ENCODE results near the gene CXCL16. TPM values are rescaled to one million over a fixed set of nuclear protein-coding genes. Genes with fewer than 3 reads are reported as not detected.
A peak's percentile ranks its signal among the peaks of the same experiment; 100 is the strongest.

Gene CXCL16
- total RNA-seq, 4 donors from 2014 or later, result 13.0 to 72.6 (median 27.0) TPM

DNA sequence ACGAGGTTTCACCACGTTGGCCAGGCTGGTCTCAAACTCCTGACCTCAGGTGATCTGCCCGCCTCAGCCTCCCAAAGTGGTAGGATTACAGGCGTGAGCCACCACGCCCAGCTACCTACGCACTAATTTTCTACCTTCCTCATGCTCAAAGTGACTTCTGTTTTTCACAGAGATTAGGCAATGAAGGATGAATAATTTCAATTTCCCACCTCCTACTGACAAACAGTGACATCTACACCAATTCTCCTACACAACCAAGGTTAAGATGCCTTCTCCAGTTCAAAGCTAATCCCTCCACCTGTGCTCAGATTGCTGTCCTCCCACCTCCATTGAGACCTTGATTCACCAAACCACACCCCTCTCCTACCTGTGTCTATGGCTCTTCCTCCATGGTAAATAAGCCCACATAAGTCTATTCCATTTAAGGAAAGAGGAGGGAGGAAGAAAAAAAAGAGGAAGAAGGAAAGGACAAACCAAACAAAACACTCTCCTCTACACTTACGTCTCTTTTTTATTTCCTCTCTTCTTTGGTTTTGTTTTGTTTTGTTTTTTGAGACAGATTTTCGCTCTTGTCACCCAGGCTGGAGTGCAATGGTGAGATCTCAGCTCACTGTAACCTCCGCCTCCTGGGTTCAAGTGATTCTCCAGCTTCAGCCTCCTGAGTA lies 13.9 kb downstream of the CXCL16 start:
- no peak overlapping the region for H3K4me3 ChIP-seq
- H3K27ac ChIP-seq, result no peak overlapping the region
- H3K9me3 ChIP-seq, result no peaks in the 10 kb centered on the region
- WGBS, 2 donors (ENCODE audit: low coverage in 1 of 2), result 63 to 74% methylated on average over 3 to 9 of the region's 9 CpGs
- no peaks in the 10 kb centered on the region for H3K27me3 ChIP-seq
- in situ Hi-C loops (cut with MboI; ENCODE audit: low pct_ligation_motif_present in 1 of 4, low pct_unique_long_range_greater_than_20kb in 1 of 4, low sequenced_read_pairs in 3 of 4), result no loop called here
- TF ChIP-seq, protein P1, sequence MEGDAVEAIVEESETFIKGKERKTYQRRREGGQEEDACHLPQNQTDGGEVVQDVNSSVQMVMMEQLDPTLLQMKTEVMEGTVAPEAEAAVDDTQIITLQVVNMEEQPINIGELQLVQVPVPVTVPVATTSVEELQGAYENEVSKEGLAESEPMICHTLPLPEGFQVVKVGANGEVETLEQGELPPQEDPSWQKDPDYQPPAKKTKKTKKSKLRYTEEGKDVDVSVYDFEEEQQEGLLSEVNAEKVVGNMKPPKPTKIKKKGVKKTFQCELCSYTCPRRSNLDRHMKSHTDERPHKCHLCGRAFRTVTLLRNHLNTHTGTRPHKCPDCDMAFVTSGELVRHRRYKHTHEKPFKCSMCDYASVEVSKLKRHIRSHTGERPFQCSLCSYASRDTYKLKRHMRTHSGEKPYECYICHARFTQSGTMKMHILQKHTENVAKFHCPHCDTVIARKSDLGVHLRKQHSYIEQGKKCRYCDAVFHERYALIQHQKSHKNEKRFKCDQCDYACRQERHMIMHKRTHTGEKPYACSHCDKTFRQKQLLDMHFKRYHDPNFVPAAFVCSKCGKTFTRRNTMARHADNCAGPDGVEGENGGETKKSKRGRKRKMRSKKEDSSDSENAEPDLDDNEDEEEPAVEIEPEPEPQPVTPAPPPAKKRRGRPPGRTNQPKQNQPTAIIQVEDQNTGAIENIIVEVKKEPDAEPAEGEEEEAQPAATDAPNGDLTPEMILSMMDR (IDR thresholded peaks at IDR 0.05), result no peak
- TF ChIP-seq EP300 (IDR thresholded peaks at IDR 0.05; ENCODE audit: low read depth) (no peak), POLR2A (IDR thresholded peaks at IDR 0.05) (no peak), POLR2AphosphoS5 (IDR thresholded peaks at IDR 0.05) (no peak)
- intact Hi-C loops (cut with DNase I; ENCODE audit: low total_unique reads), result no loop called here
- no peak for DNase-seq
- no peaks in the 10 kb centered on the region for H3K36me3 ChIP-seq
- H3K4me1 ChIP-seq, result peaks cover 0 to 18% (median 12%) of the 10 kb centered on the region in 4 donors

GRCh38 chr17:4724650-4725049 lies 15.1 kb downstream of the CXCL16 start:
- 90 to 91% methylated on average over 2 to 5 of the region's 5 CpGs for WGBS, 2 donors (ENCODE audit: low coverage in 1 of 2)
- H3K4me3 ChIP-seq, result no peak overlapping the region
- intact Hi-C loops (cut with DNase I; ENCODE audit: low total_unique reads) (no loop called here), in situ Hi-C loops (cut with MboI; ENCODE audit: low pct_ligation_motif_present in 1 of 4, low pct_unique_long_range_greater_than_20kb in 1 of 4, low sequenced_read_pairs in 3 of 4) (no loop called here)
- peaks cover 0 to 13% (median 7%) of the 10 kb centered on the region in 4 donors for H3K4me1 ChIP-seq
- no peak overlapping the region for H3K27ac ChIP-seq
- no peaks in the 10 kb centered on the region for H3K36me3 ChIP-seq
- no peak for DNase-seq
- H3K27me3 ChIP-seq, result no peaks in the 10 kb centered on the region
- TF ChIP-seq EP300 (IDR thresholded peaks at IDR 0.05; ENCODE audit: low read depth) (no peak), POLR2A (IDR thresholded peaks at IDR 0.05) (no peak), POLR2AphosphoS5 (IDR thresholded peaks at IDR 0.05) (no peak)
- TF ChIP-seq, protein P1 (IDR thresholded peaks at IDR 0.05), result no peak
- H3K9me3 ChIP-seq, result no peaks in the 10 kb centered on the region

GRCh38 chr17:4722678-4723240 lies 17.0 kb downstream of the CXCL16 start:
- Histone ChIP-seq H3K4me3 (no peak overlapping the region), H3K36me3 (no peaks in the 10 kb centered on the region), H3K27ac (no peak overlapping the region), H3K4me1 (peaks cover 0 to 13% (median 7%) of the 10 kb centered on the region in 4 donors), H3K27me3 (no peaks in the 10 kb centered on the region), H3K9me3 (no peaks in the 10 kb centered on the region)
- WGBS, 2 donors (ENCODE audit: low coverage in 1 of 2), result 74 to 83% methylated on average over 7 to 16 of the region's 16 CpGs
- no peak for DNase-seq
- TF ChIP-seq POLR2AphosphoS5 (IDR thresholded peaks at IDR 0.05), result no peak
- no peak for TF ChIP-seq EP300 (IDR thresholded peaks at IDR 0.05; ENCODE audit: low read depth)
- TF ChIP-seq, protein P1 (IDR thresholded peaks at IDR 0.05), result no peak
- TF ChIP-seq POLR2A (IDR thresholded peaks at IDR 0.05), result no peak
- intact Hi-C loops (cut with DNase I; ENCODE audit: low total_unique reads), result no loop called here
- in situ Hi-C loops (cut with MboI; ENCODE audit: low pct_ligation_motif_present in 1 of 4, low pct_unique_long_range_greater_than_20kb in 1 of 4, low sequenced_read_pairs in 3 of 4), result no loop called here

DNA sequence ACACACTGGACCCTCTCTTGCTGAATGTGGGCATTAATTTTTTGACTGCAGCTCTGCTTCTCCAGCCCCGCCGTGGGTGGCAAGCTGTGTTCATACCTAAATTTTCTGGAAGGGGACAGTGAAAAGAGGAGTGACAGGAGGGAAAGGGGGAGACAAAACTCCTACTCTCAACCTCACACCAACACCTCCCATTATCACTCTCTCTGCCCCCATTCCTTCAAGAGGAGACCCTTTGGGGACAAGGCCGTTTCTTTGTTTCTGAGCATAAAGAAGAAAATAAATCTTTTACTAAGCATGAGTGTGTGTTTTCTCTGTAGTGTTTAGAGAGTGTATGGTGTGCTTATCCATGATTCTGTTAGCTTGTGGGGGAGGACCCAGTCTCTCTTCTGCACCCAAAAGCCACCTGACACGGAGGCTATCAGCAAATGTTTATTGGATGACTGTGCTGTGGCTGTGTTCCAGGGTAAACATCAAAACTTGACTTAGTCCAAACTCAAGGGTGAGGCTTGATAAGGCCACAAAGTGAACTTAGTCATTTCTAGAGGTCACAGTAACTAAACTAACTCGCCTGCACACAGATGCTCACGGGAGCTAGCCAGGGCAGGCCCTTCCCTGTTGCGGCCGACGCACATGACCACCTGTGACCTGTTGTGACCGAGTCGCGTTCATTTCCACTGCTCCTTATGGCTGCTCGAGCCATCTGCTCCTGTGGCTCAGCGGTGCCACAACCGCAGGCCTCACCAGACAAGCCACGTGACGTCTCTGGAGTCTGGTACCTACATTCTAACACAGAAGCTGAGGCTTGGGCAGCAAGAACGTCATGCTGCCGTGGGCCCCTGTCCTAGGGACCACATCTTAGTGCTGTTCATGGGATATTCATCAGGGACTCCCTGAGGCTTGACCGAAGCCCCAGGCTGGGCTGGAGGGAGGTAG lies 18.3 kb downstream of the CXCL16 start:
- DNase-seq, result peak; percentile 78
- H3K4me3 ChIP-seq, result no peak overlapping the region
- H3K27me3 ChIP-seq, result no peaks in the 10 kb centered on the region
- no peaks in the 10 kb centered on the region for H3K9me3 ChIP-seq
- intact Hi-C loops (cut with DNase I; ENCODE audit: low total_unique reads) (no loop called here), in situ Hi-C loops (cut with MboI; ENCODE audit: low pct_ligation_motif_present in 1 of 4, low pct_unique_long_range_greater_than_20kb in 1 of 4, low sequenced_read_pairs in 3 of 4) (no loop called here)
- H3K36me3 ChIP-seq, result peaks cover 0 to 8% (median 0%) of the 10 kb centered on the region in 4 donors
- peaks cover 0 to 13% (median 7%) of the 10 kb centered on the region in 4 donors for H3K4me1 ChIP-seq
- peak overlapping the region; percentile 44 to 65 (median 55) for H3K27ac ChIP-seq
- TF ChIP-seq POLR2AphosphoS5 (IDR thresholded peaks at IDR 0.05) (peak; percentile 14 to 59 (median 57)), EP300 (IDR thresholded peaks at IDR 0.05; ENCODE audit: low read depth) (no peak), POLR2A (IDR thresholded peaks at IDR 0.05) (peak; percentile 7)
- TF ChIP-seq, protein P1 (IDR thresholded peaks at IDR 0.05), result no peak
- 60 to 61% methylated on average over 3 to 17 of the region's 20 CpGs for WGBS, 2 donors (ENCODE audit: low coverage in 1 of 2)
